Measurements from ENCODE around the gene NUDT8.
"Not testable (repeated sequence)": the region's sequence is repeated elsewhere in the genome, so short reads cannot be mapped to it uniquely, and the experiment has no call there.

NUDT8 gene

DNA sequence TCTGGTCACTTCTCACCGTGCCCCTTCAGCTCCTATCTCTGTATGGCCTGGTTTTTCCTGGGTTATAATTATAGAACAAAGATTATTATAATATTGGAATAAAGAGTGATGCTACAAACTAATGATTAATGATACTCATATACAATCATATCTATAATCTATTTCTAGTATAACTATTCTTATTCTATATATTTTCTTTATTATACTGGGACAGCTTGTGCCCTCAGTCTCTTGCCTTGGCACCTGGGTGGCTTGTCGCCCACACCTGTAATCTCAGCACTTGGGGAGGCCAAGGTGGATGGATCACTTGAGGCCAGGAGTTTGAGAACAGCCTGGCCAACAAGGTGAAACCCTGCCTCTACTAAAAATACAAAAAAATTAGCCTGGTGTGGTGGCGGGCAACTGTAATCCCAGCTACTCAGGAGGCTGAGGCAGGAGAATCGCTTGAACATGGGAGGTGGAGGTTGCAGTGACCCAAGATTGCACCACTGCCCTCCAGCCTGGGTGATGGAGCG, 30.0 kb upstream of the NUDT8 start:
- not testable (repeated sequence) for DNase-seq

DNA sequence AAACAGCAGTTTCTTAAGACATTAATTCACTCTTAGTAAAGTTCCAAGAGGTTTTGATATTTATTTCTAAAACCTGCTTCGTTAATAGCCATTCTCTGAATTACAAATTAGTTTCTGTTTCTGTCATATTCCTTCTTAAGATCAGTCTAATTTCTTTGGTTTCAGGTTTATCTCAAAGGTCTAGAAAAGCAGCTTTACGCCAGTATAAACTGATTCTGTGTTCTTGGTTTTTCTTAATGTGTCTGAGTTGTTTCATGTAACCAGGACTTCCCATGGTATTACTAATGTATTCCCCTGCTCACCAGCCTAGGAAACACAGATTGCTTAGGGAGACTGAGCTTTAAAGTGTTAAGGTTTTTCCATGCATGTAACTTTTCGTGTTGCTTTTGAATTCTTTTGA, 27.6 kb upstream of the NUDT8 start:
- DNase-seq: no peak

DNA sequence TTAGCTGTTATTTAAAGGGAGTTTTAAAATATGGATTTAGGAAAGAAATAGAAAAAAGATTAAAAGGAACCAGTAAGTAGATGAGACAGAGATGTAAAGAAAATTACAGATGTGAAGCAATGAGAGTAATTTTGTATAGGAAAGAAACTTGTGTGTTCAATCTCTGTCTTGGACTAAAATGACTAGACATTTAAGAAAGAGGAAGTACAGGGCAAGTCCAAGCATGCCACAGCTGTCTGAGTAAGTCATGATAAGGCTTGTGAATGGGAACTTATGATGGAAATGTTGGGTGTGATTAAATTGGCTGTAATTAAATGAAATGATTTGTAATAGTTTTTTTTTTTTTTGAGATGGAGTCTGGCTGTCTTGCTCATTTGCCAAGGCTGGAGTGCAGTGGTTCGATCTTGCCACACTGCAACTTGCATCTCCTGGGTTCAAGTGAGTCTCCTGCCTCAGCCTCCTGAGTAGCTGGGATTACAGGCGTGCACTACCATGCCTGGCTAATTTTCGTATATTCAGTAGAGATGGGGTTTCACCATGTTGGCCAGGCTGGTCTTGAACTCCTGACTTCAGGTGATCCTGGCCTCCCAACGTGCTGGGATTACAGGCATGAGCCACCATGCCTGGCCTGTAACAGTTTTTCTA, 26.7 kb upstream of the NUDT8 start:
- no peak for DNase-seq

DNA sequence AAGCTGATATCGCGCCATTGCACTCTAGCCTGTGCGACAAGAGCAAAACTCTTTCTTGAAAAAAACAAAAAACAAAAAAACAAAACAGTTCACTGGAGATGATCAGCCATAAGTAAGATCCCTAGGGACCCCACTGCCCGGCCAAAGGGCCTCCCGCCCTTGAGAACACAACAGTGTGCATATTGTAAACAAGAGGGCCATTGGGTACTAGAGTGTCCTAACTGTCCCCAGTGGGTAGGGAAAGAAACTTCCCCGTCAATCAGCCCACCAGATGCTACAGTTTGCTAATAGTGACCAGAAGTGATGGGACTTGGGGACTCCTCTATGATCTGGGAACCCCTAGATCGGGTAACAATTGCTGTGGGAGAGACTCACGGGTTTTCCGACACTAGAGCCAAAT, 24.5 kb upstream of the NUDT8 start:
- DNase-seq: no peak

DNA sequence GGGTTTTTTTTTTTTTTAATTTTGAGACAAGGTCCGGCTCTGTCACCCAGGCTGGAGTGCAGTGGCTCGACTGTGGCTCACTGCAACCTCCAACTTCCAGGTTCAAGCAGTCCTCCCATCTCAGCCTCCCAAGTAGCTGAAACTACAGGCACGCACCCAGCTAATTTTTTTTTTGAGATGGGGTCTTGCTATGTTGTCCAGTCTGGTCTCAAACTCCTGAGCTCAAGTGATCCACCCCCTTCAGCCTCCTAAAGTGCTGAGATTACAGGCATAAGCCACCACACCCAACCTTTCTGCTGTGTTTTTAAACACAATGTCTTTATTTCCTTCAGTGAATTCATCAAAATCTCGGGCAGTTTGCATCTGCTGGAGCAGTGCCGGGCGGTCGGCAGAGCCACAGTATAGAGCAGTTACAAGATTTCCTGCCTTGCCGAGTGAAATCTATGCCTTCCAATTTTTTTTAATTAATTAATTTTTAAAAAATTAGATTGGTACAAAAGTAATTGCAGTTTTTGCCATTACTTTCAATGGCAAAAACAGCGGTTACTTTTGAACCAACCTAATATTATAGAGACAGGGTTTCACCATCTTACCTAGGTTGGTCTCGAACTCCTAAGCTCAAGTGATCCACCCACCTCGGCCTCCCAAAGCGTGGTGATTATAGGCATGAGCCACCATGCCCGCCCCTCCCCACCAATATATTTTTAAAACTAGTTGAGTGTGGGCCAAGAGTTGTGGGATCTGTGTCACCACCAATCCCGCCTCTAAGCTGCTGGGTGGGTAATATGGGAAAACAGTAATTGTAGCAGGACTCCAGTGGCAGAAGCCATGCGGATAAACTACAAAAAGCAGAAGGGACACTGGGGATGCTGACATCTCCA, 23.5 kb upstream of the NUDT8 start:
- DNase-seq: no peak

DNA sequence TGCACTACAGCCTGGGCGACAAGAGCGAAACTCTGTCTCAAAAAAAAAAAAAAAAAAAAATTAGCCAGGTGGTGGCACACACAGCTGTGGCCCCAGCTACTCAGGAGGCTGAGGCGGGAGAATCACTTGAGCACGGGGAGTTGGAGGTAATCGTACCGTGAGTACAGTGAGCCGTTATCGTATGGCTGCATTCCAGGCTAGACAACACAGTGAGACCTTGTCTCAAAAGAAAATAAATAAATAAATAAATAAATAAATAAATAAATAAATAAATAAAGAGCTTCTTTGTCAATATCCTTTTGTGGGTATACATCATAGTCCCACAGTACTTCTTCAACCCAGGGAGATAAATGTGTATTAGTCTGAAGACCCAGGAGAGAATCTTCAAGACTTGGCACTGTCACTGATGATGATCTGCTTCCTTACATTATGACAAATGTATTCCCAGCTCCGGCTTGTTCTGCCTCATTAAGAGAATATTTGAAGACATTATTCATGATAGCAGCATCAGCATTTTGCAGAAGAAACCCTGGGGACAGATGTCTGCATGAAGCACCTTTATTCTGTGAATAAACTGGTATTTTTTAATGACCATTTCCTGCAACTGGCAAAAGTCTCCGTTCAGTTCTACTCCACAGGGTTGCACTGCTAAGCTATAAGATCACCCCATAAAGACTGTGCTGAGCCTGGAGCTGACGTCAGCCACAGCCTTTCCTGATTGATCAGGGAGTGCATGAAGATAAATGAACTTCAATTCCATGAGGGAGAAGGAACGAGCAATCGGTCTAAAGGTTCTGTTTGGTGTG, 22.4 kb upstream of the NUDT8 start:
- no peak for DNase-seq

DNA sequence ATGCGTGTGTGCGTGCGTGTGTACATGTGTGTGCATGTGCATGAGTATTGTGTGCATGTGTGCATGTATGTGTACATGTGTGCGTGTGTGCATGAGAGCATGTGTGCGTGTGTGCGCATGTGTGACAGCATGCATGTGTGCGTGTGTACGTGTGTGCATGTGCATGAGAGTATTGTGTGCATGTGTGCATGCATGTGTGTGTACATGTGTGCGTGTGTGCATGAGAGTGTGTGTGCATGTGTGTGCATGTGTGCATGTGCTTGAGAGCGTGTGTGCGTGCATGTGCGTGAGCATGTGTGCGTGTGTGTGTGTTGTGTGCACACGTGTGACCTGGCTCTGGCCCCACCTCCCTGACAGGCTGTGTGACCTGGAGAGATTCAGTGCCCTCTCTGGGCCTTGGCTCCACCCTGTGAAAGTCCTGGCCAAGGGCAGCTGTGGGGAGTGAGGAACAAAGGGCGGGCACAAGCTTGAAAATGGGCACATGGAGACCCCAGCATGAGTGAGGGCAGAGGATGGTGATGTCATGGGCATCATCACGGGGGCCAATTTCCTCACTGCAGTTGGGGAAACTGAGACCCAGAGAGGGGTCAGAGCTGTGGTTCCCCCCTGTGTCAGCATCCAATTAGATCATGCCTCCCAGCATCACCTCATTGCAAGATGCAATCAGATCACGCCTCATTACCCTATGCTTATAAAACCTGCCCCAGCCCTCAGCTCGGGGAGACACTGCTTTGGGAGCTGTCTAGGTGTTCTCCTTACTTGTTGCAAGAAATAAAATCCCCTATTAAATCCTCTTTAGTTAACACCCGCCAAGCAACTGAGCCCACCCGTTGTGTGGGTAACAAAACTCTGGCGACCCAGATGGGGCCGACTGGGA, 20.1 kb upstream of the NUDT8 start:
- DNase-seq: no peak

DNA sequence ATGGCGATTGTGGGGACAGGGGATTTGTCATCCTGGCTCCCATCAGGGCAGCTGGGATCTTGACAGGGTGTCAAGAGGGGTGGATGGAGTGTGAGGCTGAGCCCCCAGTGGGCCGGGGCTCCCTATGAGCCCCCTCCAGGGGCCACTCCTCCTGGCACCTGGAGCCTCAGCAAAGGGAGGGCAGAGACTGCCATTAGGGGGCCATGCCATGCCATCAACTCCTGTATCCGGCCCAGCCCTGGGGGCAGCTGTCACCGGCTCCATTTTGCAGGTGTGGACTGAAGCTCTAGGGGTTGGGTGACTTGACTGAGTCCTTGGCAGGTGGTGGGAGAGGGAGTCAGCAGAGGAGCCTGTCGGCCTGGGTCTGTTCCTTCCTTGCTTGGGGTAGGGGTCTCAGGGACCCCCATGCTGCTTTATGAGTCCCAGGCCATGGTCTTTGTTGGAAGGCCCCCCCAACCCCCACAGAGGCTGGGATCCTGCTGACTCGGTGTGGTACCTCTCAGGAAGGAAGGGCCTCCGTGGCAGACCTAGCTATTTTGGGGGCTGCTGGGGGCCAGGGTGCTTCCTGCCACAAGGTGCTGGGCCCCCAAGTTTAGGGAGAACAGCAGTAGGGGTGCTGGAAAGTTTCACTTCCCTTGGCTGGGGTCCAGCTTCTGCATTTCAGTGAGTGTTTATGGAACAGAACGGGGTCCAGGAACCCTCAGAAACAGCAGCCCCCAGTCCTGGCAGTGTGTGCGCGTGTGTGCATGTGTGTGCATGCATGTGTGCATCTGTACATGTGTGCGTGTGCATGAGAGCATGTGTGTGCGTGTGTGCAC, 19.3 kb upstream of the NUDT8 start:
- no peak for DNase-seq

DNA sequence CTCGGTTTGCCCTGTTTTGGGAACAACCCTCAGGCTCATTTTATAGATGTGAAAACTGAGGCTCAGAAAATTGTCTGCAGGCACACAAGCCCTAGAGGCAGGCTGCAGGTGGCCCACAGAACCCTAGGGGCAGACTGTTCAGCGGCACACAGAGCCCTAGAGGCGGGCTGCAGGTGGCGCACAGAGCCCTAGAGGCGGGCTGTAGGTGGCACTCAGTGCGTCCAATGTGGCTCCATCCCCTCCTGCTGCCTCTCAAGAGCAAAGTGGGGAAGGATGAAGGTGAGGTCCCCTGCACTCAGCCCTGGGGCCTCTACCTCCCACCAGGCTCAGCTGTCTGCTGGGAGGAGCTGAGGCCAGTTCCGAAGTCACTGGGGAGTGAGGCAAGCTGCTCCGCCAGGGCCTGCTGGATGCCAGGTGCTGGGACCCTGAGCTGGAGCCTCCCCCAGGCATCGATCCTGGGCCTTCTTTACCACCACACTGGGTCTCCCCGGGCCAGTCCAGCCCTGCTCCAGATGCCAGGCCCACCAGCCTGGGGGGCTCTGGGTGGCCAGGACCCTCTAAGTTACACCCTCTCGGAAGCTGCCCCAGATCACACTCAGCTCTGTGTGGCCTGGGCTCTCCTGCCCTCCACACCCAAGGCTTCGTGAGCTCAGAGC, 18.5 kb upstream of the NUDT8 start:
- no peak for DNase-seq

DNA sequence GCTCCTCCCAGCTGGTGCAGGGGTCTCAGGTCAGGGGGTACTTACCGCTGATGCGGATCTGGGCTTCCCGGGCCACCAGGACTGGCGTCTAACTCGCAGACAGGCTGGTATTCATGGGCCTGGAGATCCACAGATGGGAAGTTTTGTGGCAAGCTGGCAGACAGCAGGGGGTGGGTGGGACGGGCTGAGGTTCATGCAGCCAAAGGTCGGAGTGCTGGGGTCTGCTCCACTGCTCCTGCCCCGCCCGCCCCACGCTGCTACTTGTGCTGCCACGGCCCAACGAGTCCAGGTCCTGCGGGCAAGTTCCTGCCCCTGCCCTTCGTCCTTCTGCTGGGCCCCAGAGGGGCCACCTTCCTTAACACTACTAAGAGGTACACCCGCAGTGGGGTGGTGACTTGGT, 17.7 kb upstream of the NUDT8 start:
- no peak for DNase-seq

DNA sequence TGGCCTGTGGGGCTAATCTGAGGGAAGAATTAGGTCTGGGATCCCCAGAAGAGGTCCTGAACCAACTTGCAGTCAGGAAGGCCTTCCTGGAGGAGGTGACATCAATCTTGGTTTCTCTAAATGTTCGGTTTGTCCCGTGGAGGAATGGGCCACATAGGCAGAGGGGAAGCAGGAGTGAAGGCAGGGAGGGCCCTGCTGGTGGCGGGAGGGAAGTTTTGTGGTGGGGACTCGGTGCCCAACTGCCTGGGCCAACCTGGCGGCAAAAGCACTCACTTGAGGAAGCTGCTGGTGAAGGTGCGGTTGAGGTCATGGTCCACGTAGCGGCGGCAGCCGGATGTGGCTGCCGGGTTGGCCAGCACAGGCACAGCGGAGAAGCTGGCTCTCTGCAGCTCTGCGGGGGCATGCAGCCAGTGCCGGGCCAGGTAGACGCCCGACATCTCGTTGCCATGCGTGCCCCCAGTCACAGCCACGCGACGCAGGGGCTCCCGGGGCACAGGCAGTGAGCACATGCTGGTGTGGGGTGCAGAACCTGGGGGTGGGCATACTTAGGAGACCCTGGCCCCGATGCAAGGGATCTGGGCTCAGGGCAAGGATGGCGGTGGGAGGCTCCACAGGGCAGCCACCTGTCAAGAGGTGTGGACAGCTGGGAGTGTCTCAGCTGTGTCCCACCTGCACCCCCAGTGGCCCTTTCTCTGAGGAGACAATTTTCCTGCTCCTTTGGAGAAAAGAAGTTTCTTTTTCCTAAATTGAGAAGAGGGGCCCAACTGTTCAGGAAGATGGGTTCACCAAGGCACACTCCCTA, 17.0 kb upstream of the NUDT8 start:
- DNase-seq: no peak

DNA sequence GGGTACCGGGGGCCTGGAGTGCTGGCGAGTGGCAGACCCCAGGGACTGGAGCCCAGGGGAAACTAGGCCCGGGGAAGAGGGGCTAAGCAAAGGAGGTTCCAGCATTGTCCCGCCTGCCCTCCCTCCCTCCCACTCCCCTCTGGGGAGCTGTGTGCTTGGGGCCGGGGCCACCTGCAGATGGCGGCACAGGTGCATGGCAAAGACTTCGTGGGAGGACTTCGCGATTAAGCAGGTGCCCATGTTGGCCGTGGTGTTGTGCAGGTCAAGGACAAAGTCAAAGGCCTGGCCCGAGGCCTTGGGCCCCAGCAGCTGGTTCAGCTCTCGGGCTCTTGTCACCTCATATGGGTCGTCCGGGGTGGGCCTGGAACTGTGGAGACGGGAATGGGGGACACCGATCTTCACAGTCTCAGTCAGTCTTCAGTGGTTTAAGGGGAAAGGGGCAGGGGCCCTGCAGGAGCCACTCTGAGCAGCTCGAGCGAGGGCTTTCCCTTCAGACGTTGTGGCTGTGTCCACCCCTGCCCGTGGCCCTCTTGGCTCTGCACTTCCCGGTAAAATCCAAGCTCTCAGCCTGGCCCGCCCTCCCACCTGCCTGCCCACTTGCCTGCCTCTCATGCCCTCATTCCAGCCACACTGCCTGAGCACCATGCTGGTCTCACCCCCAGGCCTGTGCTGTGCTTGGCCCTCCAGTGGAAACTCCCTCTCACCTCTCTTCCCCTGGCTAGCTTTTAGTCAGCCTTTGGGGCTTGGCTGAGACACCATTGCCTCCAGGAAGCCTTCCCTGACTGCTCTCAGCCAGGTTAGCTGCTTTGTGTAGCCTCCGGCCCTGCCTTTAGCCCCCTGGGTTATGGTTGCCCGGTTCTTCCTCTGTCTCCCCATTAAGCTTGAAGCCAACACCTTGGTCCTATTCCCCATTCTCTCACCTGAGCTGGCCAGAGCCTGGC, 16.1 kb upstream of the NUDT8 start:
- DNase-seq: no peak

DNA sequence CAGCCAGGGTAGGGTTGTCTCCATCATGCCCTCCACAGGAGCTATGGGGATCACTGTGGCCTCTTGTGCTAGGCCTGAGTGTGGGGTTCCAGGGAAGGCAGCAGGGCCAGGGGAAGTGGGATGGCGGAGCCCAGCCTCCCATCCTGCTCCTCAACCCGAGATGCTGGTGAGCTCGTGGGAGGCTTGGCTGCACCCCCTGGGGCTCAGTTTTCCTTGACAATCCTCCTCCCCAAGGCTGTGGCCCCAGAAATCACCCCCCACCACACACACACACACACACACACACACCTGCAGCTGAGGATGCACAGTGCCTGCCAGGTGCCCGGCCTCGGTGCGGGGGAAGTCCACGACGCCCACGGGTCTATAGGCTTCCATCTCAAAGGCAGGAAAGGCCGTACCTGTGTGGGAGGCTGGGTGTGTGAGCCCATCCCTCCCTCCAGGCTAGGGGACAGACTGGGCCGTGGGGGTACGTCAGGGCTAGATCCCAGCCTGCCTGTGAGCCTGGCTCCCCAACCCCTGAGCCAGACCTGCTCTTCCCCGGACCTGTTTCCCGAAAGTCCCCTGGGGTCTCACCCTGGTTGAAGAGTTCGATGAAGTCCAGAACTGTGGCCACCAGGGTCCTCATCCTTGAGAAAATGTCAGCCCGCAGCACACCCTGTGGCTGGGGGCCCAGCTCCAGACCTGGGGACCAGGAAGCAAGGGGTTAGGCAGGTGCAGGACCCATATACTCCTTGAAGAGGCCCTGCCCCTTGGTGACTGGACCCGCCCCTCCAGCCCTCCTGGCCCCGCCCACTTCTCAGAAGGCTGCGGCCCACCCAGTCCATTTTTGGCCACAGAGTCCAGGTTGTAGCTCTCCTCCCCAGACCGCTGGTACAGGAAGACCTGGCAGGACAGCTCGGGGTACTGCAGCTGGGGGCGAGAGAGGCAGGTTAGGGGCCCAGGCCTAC, 15.0 kb upstream of the NUDT8 start:
- DNase-seq: no peak

DNA sequence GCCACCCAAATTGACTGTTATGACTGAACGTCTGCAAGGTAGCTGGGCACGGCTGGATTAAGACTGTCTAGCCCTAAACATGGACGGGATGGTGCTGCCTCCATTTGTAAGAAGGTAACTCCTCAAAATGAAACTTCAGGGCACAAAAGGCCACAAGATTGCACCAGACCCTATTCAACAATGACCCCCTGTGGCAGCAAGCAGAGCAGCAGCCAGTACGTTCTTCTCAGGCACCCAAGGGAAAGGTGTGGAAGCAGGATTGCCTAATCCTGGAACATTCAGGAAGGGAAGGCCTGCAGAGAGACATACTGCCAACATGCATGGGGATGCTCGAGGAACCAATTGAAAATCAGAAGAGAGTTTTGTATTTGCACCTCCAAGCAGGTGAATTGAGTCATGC, 14.3 kb upstream of the NUDT8 start:
- DNase-seq: no peak

DNA sequence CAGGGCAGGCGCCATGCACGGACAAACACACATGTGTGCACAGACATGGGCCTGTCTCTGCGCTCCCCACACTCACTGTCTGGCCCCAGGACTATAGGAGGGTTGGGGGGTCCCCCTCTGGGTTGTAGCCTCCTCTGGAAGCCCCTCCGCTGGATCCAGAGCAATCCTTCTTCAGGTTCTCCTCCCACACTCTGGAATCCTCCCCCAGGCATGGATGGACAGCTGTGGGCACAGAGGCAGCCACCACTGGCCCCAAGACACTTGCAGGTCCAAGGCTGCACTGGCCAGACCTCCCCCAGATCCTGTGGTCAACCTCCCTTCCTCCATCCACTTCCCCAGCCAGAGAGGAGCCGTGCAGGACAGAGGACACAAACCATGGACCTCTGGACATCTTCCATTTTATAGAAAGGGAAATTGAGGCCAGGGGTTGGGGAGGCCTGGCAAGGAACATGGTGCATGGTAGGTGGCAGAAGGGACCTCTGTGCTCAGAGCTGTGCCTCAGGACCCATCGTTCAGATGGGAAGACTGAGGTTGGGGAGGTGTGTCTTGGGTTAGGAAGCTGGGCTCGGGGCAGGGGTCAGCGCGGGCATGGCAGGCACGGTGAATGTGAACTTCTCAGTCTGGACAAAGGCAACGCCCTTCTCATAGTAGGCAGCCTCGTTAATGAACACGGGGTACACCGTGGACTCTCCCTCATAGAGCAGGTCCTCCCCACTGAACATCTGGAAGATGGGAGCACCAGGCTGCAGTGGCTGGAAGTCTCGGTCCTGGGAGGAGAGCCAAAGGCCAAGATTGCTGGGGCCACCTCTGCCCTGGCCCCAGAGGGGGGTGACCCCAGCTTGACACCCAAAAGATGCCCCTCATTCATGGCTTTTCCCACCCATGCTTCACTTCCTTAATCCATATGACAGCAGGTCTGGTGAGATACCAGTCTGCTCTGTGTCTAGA, 12.7 kb upstream of the NUDT8 start:
- DNase-seq: no peak
